ENCODE results near the gene CSAD.

CSAD gene

DNA sequence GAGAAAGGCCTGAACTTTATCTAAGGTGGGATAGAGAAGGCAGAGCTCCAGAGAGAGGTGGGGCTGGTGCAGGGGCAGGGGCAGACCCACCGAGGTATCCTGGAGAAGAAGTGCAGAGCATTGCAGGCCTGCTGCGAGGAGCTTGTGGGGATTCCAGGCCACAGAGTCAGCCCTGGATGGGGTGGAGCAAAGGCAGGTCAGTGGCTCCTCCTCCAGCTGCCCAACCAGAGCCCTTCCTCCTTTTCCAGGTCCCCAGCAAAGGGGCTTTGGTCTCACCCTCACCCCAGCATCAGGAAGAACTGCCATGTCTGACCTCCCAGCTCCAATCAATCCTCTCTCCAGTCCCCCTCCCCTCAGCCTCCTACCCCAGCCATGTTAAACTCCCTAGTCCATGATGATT lies 20.1 kb downstream of the CSAD start:
- peaks cover 4% of the 10 kb centered on the region; the same call in 1 of the 2 replicates for H3K4me1 ChIP-seq
- H3K4me2 ChIP-seq = no peak overlapping the region
- no peak overlapping the region for H3K4me3 ChIP-seq
- no peak for TF ChIP-seq Cebpa-rat (IDR thresholded peaks at IDR 0.05)
- H4K20me1 ChIP-seq = no peaks in the 10 kb centered on the region
- H3K9me3 ChIP-seq = no peaks in the 10 kb centered on the region
- no peaks in the 10 kb centered on the region for H3K36me3 ChIP-seq
- no peak overlapping the region for H3K9ac ChIP-seq
- H3K27me3 ChIP-seq = no peaks in the 10 kb centered on the region
- H3K27ac ChIP-seq = no peak overlapping the region

DNA sequence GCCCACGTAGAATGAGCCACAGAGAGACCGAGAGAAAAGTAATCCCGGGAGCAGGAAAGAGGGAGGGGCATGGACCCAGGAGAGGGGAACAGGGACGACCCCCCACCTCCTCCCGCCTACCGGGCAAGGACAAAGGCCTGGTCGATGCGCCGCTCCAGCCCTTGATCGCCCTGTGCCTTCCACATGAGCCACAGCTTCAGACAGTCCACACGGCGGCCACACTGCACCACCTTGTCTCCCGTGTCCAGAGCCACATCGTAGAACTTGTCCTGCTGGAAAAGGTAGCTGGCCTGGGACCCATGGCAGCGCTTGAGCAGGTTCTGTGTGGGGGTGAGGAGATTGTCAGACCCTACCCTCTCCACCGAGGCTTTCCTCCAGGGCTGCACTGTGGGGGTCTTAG lies 20.7 kb downstream of the CSAD start:
- TF ChIP-seq Cebpa-rat (IDR thresholded peaks at IDR 0.05) = no peak
- peaks cover 4% of the 10 kb centered on the region; the same call in 1 of the 2 replicates for H3K4me1 ChIP-seq
- no peaks in the 10 kb centered on the region for H3K36me3 ChIP-seq
- no peaks in the 10 kb centered on the region for H3K27me3 ChIP-seq
- H3K9ac ChIP-seq = peak overlapping the region; percentile 32; the same call in 1 of the 2 replicates
- no peak overlapping the region for H3K4me3 ChIP-seq
- no peaks in the 10 kb centered on the region for H4K20me1 ChIP-seq
- no peaks in the 10 kb centered on the region for H3K9me3 ChIP-seq
- H3K4me2 ChIP-seq = no peak overlapping the region
- peak overlapping the region; percentile 65 for H3K27ac ChIP-seq

- no peaks in the 10 kb centered on the region for H4K20me1 ChIP-seq
- peaks cover 4% of the 10 kb centered on the region; the same call in 1 of the 2 replicates for H3K4me1 ChIP-seq
- no peak for TF ChIP-seq Cebpa-rat (IDR thresholded peaks at IDR 0.05)
- no peak overlapping the region for H3K4me3 ChIP-seq
- H3K9me3 ChIP-seq = no peaks in the 10 kb centered on the region
- no peaks in the 10 kb centered on the region for H3K27me3 ChIP-seq
- no peaks in the 10 kb centered on the region for H3K36me3 ChIP-seq
- H3K4me2 ChIP-seq = peak overlapping the region; percentile 27; the same call in 1 of the 2 replicates
- H3K9ac ChIP-seq = peak overlapping the region; percentile 32; the same call in 1 of the 2 replicates
- peak overlapping the region; percentile 65 for H3K27ac ChIP-seq
Measured at GRCh38 chr12:53159195-53159839, 21.4 kb downstream of the CSAD start.

DNA sequence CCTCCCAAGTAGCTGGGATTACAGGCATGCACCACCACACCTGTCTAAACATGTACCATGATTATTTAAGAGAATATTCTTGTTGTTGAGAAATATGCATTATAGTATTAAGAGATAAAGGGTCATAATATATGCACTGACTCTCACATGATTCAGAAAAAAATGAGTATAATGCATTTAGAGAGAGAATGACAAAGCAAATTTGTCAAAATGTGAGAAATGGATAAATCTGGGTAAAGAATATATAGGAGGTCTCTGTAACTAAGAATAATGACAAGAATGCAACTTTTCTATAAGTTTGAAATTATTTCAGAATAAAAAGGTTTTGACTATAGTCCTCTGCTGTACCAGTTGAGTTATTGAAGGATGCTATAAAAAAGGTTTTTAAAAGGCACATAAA lies 28.3 kb downstream of the CSAD start:
- H3K4me2 ChIP-seq = no peak overlapping the region
- H3K9ac ChIP-seq = no peak overlapping the region
- H3K36me3 ChIP-seq = no peaks in the 10 kb centered on the region
- H3K27me3 ChIP-seq = no peaks in the 10 kb centered on the region
- H3K4me3 ChIP-seq = no peak overlapping the region
- no peaks in the 10 kb centered on the region for H3K9me3 ChIP-seq
- TF ChIP-seq Cebpa-rat (IDR thresholded peaks at IDR 0.05) = no peak
- H3K4me1 ChIP-seq = peaks cover 6% of the 10 kb centered on the region
- no peaks in the 10 kb centered on the region for H4K20me1 ChIP-seq
- no peak overlapping the region for H3K27ac ChIP-seq

DNA sequence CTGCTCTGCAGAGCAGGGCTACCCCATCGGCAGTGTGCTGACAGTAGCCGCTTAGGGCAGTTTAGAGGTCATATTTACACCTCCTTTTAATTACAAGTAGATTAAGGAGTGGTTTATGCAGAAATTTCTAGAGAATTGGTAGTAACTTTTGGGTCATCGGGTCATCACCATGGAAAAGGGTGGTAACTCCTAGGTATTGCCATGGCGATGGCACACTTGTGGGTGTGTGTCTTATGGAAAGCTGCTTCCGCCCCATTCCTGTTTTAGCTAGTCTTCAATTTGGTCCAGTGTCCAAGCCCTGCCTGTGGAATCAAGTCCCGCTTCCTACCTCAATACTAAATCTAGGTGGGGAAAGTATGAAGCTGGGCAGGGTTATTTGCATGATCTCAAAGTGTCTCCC lies 29.7 kb downstream of the CSAD start:
- Histone ChIP-seq H3K4me1 (peaks cover 6% of the 10 kb centered on the region), H3K4me3 (no peak overlapping the region), H4K20me1 (no peaks in the 10 kb centered on the region), H3K36me3 (no peaks in the 10 kb centered on the region), H3K27ac (no peak overlapping the region), H3K9me3 (no peaks in the 10 kb centered on the region), H3K9ac (no peak overlapping the region), H3K4me2 (no peak overlapping the region), H3K27me3 (no peaks in the 10 kb centered on the region)
- no peak for TF ChIP-seq Cebpa-rat (IDR thresholded peaks at IDR 0.05)

DNA sequence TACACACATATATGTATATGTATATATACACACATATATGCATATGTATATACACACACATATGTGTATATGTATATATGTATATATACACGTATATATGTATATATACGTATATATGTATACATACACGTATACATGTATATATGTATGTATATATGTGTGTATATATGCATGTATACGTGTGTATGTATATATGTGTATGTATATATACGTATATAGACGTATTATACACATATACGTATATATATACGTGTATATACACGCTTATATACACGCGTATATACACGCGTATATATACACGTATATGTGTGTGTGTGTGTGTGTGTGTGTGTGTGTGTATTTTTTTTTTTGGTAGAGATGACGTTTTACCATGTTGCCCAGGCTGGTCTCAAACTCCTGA lies 33.1 kb downstream of the CSAD start:
- Histone ChIP-seq H3K36me3 (no peaks in the 10 kb centered on the region), H3K4me2 (no peak overlapping the region), H3K4me1 (peaks cover 6% of the 10 kb centered on the region), H3K27ac (no peak overlapping the region), H3K4me3 (no peak overlapping the region), H4K20me1 (no peaks in the 10 kb centered on the region), H3K9ac (no peak overlapping the region), H3K27me3 (no peaks in the 10 kb centered on the region), H3K9me3 (no peaks in the 10 kb centered on the region)
- TF ChIP-seq Cebpa-rat (IDR thresholded peaks at IDR 0.05) = no peak

DNA sequence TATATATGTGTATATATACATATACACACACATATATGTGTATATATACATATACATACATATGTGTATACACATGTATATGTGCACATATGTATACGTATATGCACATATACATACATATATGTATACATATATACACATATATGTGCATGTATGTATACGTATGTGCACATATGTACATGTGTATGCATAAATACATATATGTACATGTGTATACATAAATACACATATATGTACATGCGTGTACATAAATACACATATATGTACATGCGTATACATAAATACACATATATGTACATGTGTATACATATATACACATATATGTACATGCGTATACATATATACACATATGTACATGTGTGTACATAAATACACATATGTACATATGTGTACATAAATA lies 33.5 kb downstream of the CSAD start:
- no peak overlapping the region for H3K27ac ChIP-seq

DNA sequence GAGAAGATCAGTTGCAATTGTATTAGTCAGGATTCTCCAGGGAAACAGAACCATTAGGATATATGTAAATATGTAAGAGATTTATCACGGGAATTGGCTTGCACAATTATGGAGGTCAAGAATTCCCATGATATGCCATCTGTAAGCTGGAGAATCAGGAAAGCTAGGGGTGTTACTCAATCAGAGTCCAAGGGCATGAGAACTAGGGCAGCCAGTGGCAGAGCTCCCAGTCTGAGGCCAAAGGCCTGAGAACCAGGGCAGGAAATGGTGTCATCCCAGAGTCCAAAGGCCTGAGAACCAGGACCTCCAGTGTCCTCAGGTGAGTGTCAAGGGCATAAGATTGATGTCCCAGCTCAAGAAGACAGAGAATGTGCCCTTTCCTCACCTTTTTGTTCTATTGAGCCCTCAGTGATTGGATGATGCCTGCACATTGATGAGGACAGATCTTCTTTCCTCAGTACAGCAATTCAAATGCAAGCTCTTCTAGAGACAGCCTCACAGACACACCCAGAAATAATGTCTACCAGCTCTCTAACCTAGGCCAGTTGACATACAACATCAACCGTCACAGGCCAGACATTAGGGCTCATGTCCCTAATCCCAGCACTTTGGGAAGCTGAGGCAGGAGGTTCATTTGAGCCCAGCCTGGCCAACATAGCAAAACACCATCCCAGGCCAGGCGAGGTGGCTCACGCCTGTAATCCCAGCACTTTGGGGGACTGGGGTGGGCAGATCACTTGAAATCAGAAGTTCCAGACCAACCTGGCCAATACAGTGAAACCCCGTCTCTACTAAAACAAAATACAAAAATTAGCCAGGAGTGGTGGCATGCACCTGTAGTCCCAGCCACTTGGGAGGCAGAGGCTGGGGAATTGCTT lies 35.1 kb downstream of the CSAD start:
- no peaks in the 10 kb centered on the region for H3K27me3 ChIP-seq
- H3K4me2 ChIP-seq = no peak overlapping the region
- no peak overlapping the region for H3K9ac ChIP-seq
- TF ChIP-seq Cebpa-rat (IDR thresholded peaks at IDR 0.05) = no peak
- no peak overlapping the region for H3K27ac ChIP-seq
- no peaks in the 10 kb centered on the region for H3K9me3 ChIP-seq
- no peak overlapping the region for H3K4me3 ChIP-seq
- H4K20me1 ChIP-seq = no peaks in the 10 kb centered on the region
- peaks cover 6% of the 10 kb centered on the region for H3K4me1 ChIP-seq
- no peaks in the 10 kb centered on the region for H3K36me3 ChIP-seq

More for the DNA sequence above, 33.5 kb downstream of the CSAD start:
- Histone ChIP-seq H3K36me3 (no peaks in the 10 kb centered on the region), H3K9ac (no peak overlapping the region), H3K4me3 (no peak overlapping the region), H3K9me3 (no peaks in the 10 kb centered on the region), H3K27me3 (no peaks in the 10 kb centered on the region), H4K20me1 (no peaks in the 10 kb centered on the region), H3K4me2 (no peak overlapping the region), H3K4me1 (peaks cover 6% of the 10 kb centered on the region)
- TF ChIP-seq Cebpa-rat (IDR thresholded peaks at IDR 0.05) = no peak

DNA sequence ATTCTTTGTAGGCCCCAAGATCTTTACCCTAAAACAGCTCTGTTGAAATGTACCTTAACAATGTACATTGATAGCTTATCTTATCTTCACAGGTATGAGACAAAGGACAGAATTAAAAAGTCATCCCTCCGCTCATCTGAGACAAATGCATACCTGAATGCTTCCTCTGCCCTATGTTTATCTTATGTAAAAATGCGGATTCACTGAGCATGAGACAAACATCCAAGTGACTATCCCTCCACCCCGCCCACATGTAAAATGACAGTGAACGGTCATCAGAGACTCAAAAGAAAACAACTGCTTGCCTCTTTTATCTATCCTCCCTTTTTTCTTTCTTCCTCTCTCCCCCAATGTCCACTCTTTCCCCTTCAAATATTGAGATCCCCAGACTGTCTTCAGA lies 37.4 kb downstream of the CSAD start:
- no peaks in the 10 kb centered on the region for H3K36me3 ChIP-seq
- no peaks in the 10 kb centered on the region for H4K20me1 ChIP-seq
- H3K27me3 ChIP-seq = no peaks in the 10 kb centered on the region
- no peak overlapping the region for H3K4me3 ChIP-seq
- H3K9me3 ChIP-seq = peaks cover 16% of the 10 kb centered on the region
- H3K4me2 ChIP-seq = no peak overlapping the region
- no peak overlapping the region for H3K9ac ChIP-seq
- no peaks in the 10 kb centered on the region for H3K4me1 ChIP-seq
- no peak overlapping the region for H3K27ac ChIP-seq
- TF ChIP-seq Cebpa-rat (IDR thresholded peaks at IDR 0.05) = no peak

DNA sequence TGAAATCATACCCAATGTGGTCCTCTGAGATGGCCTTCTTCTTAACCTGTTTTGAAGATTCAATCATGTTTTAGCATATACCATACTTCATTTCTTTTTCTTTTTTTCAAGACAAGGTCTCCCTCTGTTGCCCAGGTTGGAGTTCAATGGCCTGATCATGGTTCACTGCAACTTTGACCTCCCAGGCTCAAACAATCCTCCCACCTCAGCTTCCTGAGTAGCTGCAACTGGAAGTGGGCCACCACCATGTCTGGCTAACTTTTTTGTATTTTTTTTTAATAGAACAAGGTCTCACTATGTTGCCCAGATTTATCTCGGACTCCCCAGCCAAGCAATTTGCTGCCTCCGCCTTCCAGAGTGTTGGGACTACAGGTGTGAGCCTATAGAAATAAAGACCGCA lies 47.0 kb downstream of the CSAD start:
- H3K27me3 ChIP-seq = no peaks in the 10 kb centered on the region
- H4K20me1 ChIP-seq = no peaks in the 10 kb centered on the region
- H3K9ac ChIP-seq = no peak overlapping the region
- TF ChIP-seq Cebpa-rat (IDR thresholded peaks at IDR 0.05) = no peak
- no peak overlapping the region for H3K4me2 ChIP-seq
- H3K4me3 ChIP-seq = no peak overlapping the region
- H3K27ac ChIP-seq = no peak overlapping the region
- H3K9me3 ChIP-seq = peaks cover 8% of the 10 kb centered on the region
- H3K36me3 ChIP-seq = no peaks in the 10 kb centered on the region
- H3K4me1 ChIP-seq = no peaks in the 10 kb centered on the region

All from BLaER1 (cell line).